ENCODE results near the gene SIRT6.
"Not testable (repeated sequence)": the region's sequence is repeated elsewhere in the genome, so short reads cannot be mapped to it uniquely, and the experiment has no call there.

The SIRT6 gene

DNA sequence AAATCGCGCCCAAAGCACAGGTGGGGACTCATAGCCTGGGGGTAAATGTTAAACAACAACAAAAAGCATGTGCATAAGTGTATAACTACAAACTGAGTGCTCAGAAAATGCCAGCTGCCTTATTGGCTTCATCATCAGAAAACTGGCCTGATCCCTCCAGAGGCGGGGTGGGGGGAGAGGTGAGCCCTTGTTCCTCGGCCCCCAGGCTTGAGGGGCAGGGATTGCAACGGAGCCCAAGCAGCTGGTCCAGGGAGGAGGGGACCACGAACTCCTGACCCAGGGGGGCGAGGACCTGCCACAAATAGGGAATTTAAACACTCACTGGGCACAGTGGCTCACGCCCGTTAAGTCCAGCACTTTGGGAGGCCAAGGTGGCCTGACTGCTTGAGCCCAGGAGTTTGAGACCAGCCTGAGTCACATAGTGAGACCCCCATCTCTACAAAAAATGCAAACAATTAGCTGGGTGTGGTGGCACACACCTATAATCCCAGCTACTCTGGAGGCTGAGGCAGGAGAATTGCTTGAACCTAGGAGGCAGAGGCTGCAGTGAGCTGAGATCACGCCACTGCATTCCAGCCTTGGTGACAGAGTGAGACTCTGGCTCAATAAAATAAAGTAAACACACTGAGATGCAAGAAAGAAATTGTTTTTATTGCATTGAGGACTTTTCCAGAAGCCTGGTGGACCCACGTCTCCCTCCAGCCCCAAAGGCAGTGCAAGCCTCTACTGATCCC lies 8.7 kb downstream of the SIRT6 start:
- no peak for DNase-seq

DNA sequence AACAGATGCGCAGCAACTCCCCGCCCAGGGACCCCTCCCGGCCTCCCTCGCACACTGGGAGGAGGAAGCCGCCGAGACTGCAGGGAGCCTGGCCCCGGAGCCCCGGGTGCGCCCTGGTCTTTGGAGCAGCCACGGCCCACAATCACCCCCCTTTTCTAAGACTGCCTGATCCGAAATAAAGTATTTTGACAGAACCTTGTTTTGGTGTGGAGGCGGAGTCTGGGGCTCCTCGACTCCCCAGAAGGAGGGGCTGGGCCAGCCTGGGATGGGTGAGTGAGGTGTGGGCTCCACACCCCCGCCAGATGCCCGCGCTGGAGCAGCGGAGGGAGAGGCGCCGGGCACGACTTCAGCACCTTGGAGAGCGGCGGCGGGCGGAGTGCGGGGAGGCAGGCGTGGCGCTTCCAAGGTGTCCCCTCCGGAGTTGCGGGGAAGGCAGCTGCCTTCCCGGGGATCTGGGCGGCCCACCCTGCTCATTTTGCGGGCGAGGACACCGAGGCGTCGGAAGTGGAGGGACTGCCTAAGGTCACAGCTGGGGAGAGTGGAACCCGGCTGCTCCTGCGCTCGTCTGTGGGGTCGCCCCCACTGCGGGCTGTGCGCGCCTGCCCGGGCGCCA lies 9.4 kb downstream of the SIRT6 start:
- peak; percentile 50 to 65 for DNase-seq

DNA sequence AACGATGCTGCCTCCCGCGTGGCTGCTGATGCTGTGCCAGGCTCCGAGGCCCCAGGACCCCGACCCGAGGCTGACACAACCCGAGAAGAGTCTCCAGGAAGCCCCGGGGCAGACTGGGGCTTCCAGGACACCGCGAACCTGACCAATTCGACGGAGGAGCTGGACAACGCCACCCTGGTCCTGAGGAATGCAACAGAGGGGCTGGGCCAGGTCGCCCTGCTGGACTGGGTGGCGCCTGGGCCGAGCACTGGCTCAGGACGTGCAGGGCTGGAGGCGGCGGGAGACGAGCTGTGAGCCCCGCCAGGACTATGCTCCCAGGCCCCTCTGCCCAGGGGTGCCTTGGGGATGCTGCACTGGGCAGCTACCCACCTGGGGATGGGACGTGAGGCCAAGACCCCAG lies 10.7 kb downstream of the SIRT6 start:
- DNase-seq, result no peak

DNA sequence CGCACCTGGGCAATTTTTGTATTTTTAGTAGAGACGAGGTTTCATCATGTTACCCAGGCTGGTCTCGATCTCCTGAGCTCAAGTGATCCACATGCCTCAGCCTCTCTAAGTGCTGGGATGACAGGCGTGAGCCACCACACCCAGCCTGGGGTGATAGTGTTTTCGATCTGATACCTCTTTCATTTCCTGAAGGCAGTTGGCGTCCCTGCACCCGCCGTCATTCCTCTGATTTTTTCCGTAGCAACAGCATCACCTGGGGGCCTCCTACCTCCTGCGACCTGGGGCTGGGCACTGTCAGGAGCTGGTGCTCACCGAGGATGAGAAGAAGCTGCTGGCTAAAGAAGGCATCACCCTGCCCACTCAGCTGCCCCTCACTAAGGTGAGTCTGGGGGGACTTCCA lies 18.1 kb downstream of the SIRT6 start:
- DNase-seq, result no peak

DNA sequence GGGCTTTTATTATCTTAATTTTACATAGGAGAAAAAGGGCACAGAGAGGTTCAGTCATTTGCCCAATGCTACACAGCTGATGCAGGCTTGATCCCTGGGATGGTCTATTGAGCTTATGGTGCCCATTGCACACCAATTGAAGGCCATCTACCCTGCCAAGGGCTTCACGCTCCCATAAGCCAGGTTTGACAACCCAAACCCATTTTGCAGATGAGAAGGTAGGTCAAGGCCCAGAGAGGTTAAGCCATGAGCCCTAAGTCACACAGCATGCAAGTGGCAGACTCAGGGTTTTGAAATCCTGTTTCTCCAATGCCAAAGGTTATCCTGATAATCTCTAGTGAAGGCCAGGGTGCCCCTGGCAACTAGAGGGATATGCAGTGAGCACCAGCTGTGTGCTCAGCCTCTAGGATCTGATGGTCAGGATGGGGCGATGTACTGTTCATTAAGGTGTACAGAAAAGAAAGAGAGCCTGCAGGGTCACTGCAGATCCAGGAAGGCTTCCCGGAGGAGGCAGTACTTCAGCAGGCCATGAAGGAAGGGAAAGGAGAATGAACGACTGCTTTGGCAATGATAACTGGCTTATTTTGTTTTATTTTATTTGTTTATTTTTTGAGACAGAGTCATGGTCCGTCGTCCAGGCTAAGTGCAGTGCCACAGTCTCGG lies 20.8 kb downstream of the SIRT6 start:
- DNase-seq, result no peak

DNA sequence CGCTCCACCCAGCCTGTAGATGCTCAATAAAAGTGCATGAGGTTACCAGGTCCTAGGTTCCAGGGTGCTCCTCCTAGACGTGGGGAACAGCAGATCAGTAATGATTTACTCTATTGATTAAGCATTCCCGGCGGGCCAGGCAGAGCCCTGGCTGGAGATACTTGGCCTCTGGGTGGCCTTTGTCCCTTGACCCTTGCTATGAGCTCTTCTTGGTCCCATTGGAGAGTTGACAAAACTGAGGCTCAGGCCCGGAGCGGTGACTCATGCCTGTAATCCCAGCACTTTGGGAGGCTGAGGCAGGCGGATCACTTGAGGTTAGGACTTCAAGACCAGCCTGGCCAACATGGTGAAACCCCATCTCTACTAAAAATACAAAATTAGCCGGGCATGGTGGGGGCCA lies 24.4 kb downstream of the SIRT6 start:
- DNase-seq, result not testable (repeated sequence)

DNA sequence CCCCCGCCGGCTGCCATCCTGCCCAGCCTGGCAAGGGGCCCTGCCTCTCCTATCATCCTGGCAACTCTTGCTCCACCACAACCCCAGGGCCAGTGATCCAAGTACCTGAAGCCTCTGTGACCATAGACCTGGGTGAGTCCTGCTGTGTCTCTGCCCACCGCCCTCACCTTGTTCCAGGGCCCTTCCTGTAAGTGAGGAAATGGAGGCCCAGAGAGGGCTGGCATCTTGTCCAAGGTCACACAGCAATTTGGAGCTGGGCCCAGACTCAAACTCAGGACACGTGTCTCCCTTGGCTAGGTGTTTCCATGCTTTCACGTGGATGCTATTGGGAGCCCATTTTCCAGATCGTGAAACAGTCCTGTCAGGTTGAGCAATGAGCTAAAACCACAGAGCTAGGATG lies 25.2 kb downstream of the SIRT6 start:
- no peak for DNase-seq

DNA sequence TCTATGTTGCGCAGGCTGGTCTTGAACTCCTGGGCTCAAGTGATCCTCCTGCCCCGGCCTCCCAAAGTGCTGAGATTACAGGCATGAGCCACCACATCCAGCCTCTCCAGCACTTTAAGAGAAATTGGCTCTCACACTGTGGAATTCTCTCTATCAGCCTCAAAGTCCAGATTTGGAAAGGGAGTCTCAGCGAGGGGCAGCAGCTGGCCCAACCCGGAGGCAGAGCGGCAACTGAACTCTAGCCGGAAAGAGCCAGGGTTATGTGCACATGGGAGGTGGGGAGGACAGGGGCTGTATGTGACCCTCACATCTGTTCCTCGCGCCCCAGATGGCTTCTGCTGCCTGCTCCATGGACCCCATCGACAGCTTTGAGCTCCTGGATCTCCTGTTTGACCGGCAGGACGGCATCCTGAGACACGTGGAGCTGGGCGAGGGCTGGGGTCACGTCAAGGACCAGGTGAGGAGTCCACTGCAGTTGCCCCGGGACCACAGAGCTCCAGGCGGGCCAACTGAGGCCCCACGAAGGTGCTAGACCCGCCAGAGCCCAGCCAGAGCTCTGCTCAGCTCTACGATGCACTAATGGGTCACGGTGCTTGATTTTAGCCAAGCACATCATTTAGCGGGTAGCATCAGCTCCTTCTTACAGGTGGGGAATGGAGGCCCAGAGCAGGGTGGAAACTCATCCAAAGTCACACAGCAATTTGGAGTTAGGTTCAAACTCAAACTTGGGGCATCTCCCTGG lies 27.6 kb downstream of the SIRT6 start:
- DNase-seq, result no peak

DNA sequence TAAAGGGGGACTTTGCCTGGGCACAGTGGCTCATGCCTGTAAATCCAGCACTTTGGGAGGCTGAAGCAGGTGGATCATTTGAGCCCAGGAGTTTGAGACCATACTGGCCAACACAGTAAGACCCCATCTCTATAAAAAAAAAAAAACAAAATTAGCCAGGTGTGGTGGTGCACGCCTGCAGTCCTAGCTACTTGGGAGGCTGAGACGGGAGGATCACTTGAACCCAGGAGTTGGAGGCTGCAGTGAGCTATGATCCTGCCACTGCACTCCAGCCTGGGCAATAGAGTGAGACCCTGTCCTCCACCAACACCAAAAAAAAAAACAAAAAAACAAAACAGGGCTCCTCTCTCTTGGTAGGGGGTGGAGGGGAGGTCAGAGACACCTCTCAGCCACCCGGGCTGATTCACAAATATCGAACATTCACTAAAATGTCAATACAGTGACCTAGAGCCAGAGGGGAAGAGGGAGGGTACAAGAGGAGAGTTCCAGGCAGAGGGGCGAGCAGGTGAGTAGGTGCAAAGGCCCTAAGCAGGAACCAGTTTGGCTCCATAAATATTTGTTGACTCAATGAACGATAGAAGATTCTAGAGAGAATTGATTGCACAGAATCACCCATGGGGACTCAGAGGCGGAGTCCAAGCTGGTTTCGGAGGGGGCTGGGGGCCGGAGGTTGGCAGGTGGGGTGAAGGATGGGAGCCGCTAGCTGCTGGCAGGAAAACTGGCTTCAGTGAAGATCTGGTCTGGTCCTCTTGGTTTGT lies 29.9 kb downstream of the SIRT6 start:
- no peak for DNase-seq

DNA sequence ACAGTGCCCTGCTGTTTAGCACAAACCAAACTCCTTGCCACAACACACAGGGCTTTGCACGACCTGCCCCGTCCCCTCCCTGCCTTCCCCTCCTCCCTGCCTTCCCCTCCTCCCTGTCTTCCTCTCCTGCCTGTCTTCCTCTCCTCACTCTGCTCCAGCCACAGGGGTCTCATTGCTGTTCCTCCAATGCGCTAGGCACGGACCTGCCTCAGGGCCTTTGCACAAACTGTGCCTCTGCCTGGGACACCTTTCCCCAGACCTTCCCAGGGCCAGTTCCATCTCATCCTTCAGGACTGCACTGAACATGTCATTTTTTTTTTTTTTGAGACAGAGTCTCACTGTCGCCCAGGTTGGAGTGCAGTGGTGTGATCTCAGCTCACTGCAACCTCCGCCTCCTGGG lies 30.7 kb downstream of the SIRT6 start:
- no peak for DNase-seq

DNA sequence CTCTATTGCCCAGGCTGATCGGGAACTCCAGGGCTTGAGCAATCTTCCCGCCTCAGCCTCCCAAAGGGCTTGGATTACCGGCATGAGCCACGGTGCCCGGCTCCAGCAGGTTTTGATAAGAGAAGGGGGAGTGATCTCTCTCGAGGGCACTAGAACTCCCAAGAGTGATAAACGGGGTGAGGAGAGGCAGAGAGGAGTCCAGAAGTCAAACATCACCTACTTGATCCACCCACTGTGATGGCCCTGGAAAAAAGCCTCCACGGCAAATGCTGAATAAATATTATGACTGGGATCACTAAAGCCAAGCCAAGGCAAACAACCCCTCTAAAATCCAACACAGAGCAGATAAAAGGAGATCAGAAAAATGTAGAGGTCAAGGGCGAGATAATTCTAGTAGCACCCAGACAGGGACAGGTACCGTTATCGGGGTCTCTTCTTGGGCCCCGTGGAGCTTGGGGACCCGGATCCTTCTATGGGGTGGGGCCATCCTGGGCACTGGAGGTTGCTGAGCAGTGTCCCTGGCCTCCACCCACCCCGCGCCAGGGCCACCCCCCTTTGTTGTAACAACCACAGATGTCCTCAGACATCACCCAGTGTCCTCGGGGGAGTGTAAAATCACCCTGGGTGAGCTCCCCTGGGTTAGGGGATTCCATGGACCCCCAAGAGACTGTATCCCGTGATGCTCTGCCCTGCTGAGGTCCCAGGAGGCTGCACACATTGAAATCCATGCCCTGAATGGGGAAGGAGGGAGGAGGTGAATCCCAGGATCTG lies 32.7 kb downstream of the SIRT6 start:
- no peak for DNase-seq

DNA sequence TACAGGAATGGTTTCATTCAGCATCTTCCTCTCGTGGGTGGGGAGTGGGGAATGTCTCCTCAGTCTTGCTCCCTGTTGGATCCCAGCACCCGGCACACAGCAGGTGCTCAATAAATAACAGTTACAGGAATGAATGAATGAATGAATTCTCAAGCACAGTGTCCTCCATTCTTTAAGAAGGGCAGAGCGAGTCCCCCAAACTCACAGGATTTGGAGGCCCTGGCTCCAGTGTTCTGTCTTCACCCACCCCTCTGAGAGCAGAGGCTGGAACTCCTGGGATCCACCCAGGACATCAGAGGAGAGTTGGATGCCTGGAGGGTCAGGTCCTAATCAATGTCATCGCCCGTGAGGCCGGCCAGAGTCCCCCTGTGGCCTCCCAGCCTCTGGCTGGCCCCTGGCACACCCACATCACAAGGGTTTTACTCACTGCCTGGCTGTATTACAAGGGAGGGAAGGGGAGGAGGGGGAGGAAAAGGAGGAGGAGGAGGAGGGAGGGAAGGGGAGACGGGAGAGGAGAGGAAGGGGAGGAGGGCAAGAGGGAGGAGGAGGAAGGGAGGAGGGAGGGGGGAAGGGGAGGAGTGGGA lies 37.6 kb downstream of the SIRT6 start:
- no peak for DNase-seq

DNA sequence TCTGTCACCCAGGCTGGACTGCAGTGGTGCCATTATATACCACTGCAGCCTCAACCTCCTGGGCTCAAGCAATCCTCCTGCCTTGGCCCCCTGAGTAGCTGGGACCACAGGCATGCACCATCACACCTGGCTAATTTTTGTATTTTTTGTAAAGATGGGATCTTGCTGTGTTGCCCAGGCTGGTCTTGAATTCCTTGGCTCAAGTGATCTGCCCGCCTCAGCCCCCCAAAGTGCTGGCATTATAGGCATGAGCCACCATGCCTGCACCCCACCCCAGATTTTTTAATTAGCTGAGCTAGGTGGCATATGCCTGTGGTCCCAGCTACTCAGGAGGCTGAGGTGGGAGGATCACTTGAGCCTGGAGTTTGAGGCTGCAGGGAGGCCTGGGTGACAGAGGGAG lies 39.4 kb downstream of the SIRT6 start:
- DNase-seq, result not testable (repeated sequence)

DNA sequence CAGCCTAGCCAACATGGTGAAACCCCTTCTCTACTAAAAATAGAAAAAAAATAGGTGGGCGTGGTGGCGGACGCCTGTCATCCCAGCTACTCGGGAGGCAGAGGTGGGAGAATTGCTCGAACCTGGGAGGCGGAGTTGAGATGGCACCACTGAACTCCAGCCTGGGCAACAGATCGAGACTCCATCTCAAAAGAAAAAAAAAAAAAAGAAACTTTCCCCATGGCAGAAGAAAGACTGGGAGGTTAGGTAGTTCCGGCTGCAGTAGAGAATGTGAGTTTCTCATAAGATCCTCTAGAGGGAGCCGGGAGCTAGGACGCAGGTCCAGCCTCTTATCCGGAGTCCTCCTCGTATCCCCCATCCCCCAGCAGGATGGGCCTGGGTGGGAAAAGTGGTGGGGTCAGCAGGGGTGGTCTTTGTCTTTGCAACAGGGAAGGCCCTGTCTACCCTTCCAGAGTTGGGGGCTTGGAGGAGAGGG lies 42.1 kb downstream of the SIRT6 start:
- peak; percentile 27 to 47 for DNase-seq

DNA sequence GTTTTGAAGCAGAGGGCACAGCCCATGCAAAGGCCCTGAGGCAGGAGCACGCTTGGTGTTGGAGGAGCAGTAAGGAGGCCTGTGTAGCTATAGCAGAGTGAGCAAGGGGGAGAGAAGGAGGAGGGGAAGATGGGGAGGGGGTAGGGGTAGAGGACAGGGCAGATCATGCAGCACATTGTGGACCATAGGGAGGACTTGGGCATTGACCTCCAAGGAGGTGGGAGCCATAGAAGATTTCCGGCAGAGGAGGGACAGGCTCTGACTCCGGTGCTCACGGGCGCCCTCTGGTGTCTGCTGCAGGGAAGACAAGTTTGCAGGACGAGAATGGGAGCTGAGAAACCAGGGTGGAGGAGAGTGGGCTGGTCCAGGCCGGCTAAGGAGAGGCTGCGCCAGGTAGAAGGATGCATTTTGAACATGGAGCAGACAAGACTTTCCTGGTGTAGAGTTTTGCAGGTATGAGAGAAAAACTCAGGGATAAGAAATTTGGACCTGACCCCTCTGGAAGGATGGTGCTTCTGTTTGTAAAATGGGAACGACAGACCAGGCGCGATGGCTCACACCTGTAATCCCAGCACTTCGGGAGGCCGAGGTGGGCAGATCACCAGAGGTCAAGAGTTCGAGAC lies 42.6 kb downstream of the SIRT6 start:
- DNase-seq, result peak; percentile 80 to 86

DNA sequence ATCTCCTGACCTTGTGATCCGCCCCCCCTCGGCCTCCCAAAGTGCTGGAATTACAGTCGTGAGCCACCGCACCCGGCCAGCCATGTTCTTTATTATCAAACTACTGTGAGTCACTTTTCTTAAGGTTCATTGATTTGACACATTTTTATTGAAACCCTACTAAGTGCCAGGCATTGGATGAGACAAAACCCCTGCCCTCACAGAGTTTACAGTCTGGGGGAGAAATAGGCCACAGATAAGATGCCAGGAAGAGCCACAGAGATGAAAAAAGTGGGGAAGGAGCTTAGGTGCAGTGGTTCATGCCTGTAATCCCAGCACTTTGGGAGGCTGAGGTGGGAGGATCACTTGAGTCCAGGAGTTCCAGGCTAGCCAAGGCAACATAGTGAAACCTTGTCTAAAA lies 43.9 kb downstream of the SIRT6 start:
- no peak for DNase-seq

DNA sequence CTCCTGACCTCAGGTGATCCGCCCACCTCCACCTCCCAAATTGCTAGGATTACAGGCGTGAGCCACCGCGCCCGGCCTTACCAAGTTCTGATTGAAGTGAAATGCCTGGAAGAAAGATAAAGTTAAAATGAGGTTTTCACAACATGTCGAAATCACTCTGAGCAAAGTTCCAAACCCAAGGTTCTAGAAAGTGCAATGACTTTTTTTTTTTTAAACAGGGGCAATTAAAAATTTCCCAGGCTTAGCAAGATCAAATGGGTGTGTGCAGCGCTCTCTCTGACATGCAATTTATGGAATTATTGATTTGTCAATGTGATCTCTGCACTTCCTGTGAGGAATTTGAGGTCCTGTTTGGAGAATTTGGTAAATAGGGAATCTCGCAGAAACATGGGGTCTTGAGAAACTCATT lies 45.7 kb downstream of the SIRT6 start:
- no peak for DNase-seq

DNA sequence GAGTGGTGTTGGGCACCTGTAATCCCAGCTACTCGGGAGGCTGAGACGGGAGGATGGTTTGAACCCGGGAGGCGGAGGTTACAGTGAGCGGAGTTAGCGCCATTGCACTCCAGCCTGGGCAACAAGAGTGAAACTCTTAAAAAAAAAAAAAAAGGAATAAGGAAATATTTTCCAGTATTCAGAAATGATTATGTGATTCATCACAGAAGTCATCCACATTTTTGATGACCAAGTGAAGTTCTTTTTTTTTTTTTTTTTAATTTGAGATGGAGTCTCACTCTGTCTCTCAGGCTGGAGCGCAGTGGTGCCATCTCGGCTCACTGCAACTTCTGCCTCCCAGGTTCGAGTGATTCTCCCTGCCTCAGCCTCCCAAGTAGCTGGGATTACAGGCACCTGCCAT lies 47.0 kb downstream of the SIRT6 start:
- DNase-seq, result not testable (repeated sequence)

DNA sequence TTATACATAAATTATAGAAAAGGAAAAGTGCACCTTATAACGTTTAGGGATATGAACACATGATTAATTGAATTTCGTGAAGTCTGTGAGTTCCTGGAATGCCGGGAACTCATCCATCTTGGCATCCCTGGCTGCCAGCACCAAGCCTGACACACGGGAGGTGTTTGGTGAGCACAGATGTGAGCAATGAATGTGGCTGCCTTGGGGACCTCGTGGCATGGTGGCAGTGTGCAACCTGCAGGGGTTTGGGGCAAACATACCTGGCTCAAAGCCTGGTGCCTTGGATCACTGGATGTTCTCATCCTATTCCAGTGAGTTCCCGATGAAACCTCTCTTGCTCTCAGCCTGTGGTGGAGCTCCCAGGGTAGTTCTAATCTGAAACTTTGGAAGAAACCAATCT lies 48.0 kb downstream of the SIRT6 start:
- no peak for DNase-seq

DNA sequence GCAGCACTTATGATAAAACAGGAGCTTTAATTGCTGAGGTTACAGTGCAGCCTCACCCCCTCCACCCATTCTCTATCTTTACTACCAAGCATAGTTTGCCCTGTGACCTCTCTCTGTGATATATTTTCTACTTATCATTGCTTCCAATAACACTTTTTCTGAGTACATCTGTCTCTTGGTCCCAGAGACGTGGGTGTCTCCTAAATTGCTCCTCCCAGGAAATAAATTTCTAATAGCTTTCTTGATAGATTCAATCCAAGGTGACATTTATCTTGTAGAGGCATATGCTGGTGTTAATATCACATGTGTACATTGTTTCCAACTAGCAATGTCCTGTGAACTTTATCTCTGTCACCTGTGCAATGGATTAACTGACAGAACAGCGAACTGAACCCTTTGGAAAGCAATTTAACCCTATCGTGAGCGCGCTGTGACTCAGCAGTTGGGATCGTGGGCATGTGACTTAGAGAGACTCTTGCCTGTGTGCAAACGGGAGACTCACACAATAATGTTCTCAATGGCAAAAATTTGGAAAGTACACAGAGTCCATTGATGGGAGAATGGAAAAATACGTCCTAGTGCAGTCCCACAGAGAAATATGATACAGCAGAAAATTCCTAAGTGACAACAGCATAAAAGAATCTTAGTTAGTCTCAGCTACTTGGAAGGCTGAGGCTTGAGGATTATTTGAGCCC lies 51.5 kb downstream of the SIRT6 start:
- DNase-seq, result no peak
